SK-N-SH (cell line): Measurements from ENCODE around the gene ZNF514.

Experiments
- CHD2 ChIP-seq: fragments of 150-350 bp; IDR thresholded peaks from 2 replicates; pipeline ENCODE4 v1.6.1; 2018; ENCODE audit warnings: low read length; ENCODE audit not compliant: partially characterized antibody
- CTCF ChIP-seq: fragments of 200-600 bp; sonication (generic); IDR thresholded peaks from 2 replicates; pipeline ENCODE4 v1.6.1; 2017; ENCODE audit warnings: antibody characterized with exemption, mild to moderate bottlenecking, moderate library complexity
- EP300 ChIP-seq, 2 experiments: IDR thresholded peaks; 2 replicates each; pipeline versions ENCODE4 v1.4.0 to v1.6.1; 2012; ENCODE audit warnings: borderline replicate concordance in 1 of 2, low read depth in 1 of 2, low read length in 1 of 2
- FOSL2 ChIP-seq: IDR thresholded peaks from 2 replicates; pipeline ENCODE4 v1.4.0; 2012; ENCODE audit warnings: low read depth, mild to moderate bottlenecking, moderate library complexity, borderline replicate concordance
- FOXM1 ChIP-seq: IDR thresholded peaks from 2 replicates; pipeline ENCODE4 v1.4.0; 2012; ENCODE audit warnings: low read depth, mild to moderate bottlenecking
- JUND ChIP-seq: IDR thresholded peaks from 2 replicates; pipeline ENCODE4 v1.4.0; 2012
- MAX ChIP-seq: IDR thresholded peaks from 2 replicates; pipeline ENCODE4 v1.4.0; 2012; ENCODE audit warnings: low read depth
- NRF1 ChIP-seq: IDR thresholded peaks from 2 replicates; pipeline ENCODE4 v1.6.1; 2012; ENCODE audit warnings: low read depth, mild to moderate bottlenecking, low read length
- PBX3 ChIP-seq: IDR thresholded peaks from 2 replicates; pipeline ENCODE4; 2012
- POLR2AphosphoS5 ChIP-seq: IDR thresholded peaks from 2 replicates; pipeline ENCODE4 v1.6.1; 2012; ENCODE audit warnings: low read depth, low read length
- REST ChIP-seq: IDR thresholded peaks from 2 replicates; pipeline ENCODE4 v1.6.1; 2012; ENCODE audit warnings: mild to moderate bottlenecking, low read depth, low read length, moderate library complexity

GRCh38 chr2:95099910-95100309 lies 59.7 kb downstream of the ZNF514 start:
- TF ChIP-seq EP300 (IDR thresholded peaks at IDR 0.05; ENCODE audit: borderline replicate concordance in 1 of 2, low read depth in 1 of 2, low read length in 1 of 2): no peak
- no peak for TF ChIP-seq CTCF
- TF ChIP-seq FOXM1: no peak
- TF ChIP-seq REST: no peak
- no peak for TF ChIP-seq MAX
- no peak for TF ChIP-seq JUND
- no peak for TF ChIP-seq FOSL2
- no peak for TF ChIP-seq POLR2AphosphoS5
- no peak for TF ChIP-seq NRF1
- TF ChIP-seq CHD2: no peak
- TF ChIP-seq PBX3: no peak
